Lower leg skin (tissue), 4 donors: ENCODE results near the gene PLA2G2D. TPM values are rescaled to one million over a fixed set of nuclear protein-coding genes. Genes with fewer than 3 reads are reported as not detected.

Experiments
- DNase-seq, 2 donors: peaks; one replicate each; pipeline ENCODE4 v3.0.0-alpha.2; 2019; ENCODE audit warnings: low spot score in 2 of 2
- H3K4me3 ChIP-seq: fragments of 200-600 bp; sonication (generic); 2 replicates; pipeline ENCODE4 v1.5.1; 2017; ENCODE audit warnings: mild to moderate bottlenecking, low read depth; ENCODE audit not compliant: poor library complexity, severe bottlenecking
- POLR2A ChIP-seq, 2 donors: fragments of 450-650 bp; IDR thresholded peaks; one replicate each; pipeline ENCODE4 v1.6.1; 2016 to 2017; ENCODE audit warnings: antibody characterized with exemption in 2 of 2, mild to moderate bottlenecking in 1 of 2, moderate library complexity in 1 of 2
- WGBS, 2 donors: methylation state at CpG; one replicate each; pipeline ENCODE4 v1.1.5; 2018; 5-methylcytosine and 5-hydroxymethylcytosine counted together
- intact Hi-C: fragments of 100-400 bp; cut with DNase I; formaldehyde crosslinking; loops from one replicate; pipeline ENCODE4 v1.15.0; 2023; ENCODE audit warnings: low total_unique reads
- total RNA-seq, 4 donors: library from RNA; depleted of rRNA; stranded (reverse); fragments of >200 nt; gene quantifications; one replicate each; pipeline ENCODE4 v1.1.0, GENCODE V29; 2016
- TF ChIP-seq, protein P1 (sequence below), 3 donors: fragments of 450-650 bp; IDR thresholded peaks; one replicate each; pipeline ENCODE4 v1.5.1; 2016; ENCODE audit warnings: antibody characterized with exemption in 3 of 3, mild to moderate bottlenecking in 3 of 3, moderate library complexity in 2 of 3

PLA2G2D gene
- total RNA-seq, 4 donors from 2014 or later: not detected

DNA sequence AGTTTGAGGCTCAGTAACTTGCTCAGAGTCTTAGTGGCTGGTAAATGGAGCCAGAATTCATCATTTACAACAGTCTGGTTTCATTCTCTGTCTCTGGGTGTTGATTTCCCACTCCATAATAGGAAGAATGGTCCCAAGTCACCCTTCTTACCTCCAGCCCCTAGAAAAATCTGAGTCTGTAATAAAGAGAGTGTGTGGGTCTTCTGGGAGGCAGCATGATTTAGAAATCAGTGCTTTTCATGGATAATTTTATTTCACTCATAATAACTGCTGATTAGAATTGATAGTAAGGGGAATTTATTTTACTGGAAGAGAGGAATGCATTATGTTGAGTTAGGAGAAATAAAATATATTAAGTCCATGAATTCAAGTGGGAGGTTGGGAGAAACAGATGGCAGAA is 2.1 kb downstream of the PLA2G2D start:
- no peak for DNase-seq
- no peak overlapping the region for H3K4me3 ChIP-seq
- intact Hi-C loops: no loop called here
- TF ChIP-seq POLR2A (IDR thresholded peaks at IDR 0.05): no peak
- TF ChIP-seq, protein P1, sequence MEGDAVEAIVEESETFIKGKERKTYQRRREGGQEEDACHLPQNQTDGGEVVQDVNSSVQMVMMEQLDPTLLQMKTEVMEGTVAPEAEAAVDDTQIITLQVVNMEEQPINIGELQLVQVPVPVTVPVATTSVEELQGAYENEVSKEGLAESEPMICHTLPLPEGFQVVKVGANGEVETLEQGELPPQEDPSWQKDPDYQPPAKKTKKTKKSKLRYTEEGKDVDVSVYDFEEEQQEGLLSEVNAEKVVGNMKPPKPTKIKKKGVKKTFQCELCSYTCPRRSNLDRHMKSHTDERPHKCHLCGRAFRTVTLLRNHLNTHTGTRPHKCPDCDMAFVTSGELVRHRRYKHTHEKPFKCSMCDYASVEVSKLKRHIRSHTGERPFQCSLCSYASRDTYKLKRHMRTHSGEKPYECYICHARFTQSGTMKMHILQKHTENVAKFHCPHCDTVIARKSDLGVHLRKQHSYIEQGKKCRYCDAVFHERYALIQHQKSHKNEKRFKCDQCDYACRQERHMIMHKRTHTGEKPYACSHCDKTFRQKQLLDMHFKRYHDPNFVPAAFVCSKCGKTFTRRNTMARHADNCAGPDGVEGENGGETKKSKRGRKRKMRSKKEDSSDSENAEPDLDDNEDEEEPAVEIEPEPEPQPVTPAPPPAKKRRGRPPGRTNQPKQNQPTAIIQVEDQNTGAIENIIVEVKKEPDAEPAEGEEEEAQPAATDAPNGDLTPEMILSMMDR (IDR thresholded peaks at IDR 0.05): no peak

GRCh38 chr1:20115916-20116315 is 3.4 kb downstream of the PLA2G2D start:
- TF ChIP-seq POLR2A (IDR thresholded peaks at IDR 0.05): no peak
- TF ChIP-seq, protein P1 (IDR thresholded peaks at IDR 0.05): no peak
- intact Hi-C loops: no loop called here
- H3K4me3 ChIP-seq: no peak overlapping the region
- DNase-seq: peak in 1 of 2 donors; percentile 50
- WGBS, 2 donors: 85 to 88% methylated on average over 7 of the region's 7 CpGs

GRCh38 chr1:20115479-20115878 is 3.9 kb downstream of the PLA2G2D start:
- intact Hi-C loops: no loop called here

GRCh38 chr1:20114021-20114648 is 5.2 kb downstream of the PLA2G2D start:
- intact Hi-C loops: no loop called here
- H3K4me3 ChIP-seq: no peak overlapping the region
- TF ChIP-seq POLR2A (IDR thresholded peaks at IDR 0.05): no peak
- TF ChIP-seq, protein P1 (IDR thresholded peaks at IDR 0.05): no peak
- WGBS, 2 donors: 82 to 85% methylated on average over 15 of the region's 15 CpGs
- peak in 1 of 2 donors; percentile 79 for DNase-seq

More at GRCh38 chr1:20115479-20115878, 3.9 kb downstream of the PLA2G2D start:
- H3K4me3 ChIP-seq: no peak overlapping the region
- DNase-seq: peak in 1 of 2 donors; percentile 79
- WGBS, 2 donors: 76 to 80% methylated on average over 4 of the region's 4 CpGs
- TF ChIP-seq, protein P1 (IDR thresholded peaks at IDR 0.05): no peak
- no peak for TF ChIP-seq POLR2A (IDR thresholded peaks at IDR 0.05)

GRCh38 chr1:20112279-20113000 is 6.9 kb downstream of the PLA2G2D start:
- TF ChIP-seq POLR2A (IDR thresholded peaks at IDR 0.05): no peak
- TF ChIP-seq, protein P1 (IDR thresholded peaks at IDR 0.05): no peak
- peak in 1 of 2 donors; percentile 77 for DNase-seq
- intact Hi-C loops: no loop called here
- no peak overlapping the region for H3K4me3 ChIP-seq
- WGBS, 2 donors: 78 to 88% methylated on average over 3 of the region's 3 CpGs
